GM23248 (cell line): ENCODE data around the gene NINJ1. TPM values are rescaled to one million over a fixed set of nuclear protein-coding genes. Genes with fewer than 3 reads are reported as not detected.

Source experiments
- DNase-seq: peaks from one replicate; pipeline ENCODE4 v3.0.0-alpha.2; 2015
- H2AFZ ChIP-seq: fragments of 200-600 bp; sonication (generic); 2 replicates; pipeline ENCODE4 v1.6.1; 2016; ENCODE audit warnings: antibody characterized with exemption
- H3F3A ChIP-seq: fragments of 200-600 bp; sonication (generic); 2 replicates; pipeline ENCODE4 v1.6.1; 2016; ENCODE audit warnings: mild to moderate bottlenecking, antibody characterized with exemption, mixed run types; ENCODE audit not compliant: insufficient read depth
- H3K27ac ChIP-seq: fragments of 200-600 bp; sonication (generic); 2 replicates; pipeline ENCODE4 v1.5.1; 2016; ENCODE audit warnings: mild to moderate bottlenecking
- H3K27me3 ChIP-seq: fragments of 200-600 bp; sonication (generic); replicated peaks from 2 replicates; pipeline ENCODE4 v1.6.1; 2016; ENCODE audit warnings: mild to moderate bottlenecking; ENCODE audit not compliant: insufficient read depth
- H3K36me3 ChIP-seq: fragments of 200-600 bp; sonication (generic); 2 replicates; pipeline ENCODE4 v1.6.1; 2016; ENCODE audit warnings: low read depth, mild to moderate bottlenecking
- H3K4me1 ChIP-seq: fragments of 200-600 bp; sonication (generic); 2 replicates; pipeline ENCODE4 v1.6.1; 2016; ENCODE audit warnings: mild to moderate bottlenecking; ENCODE audit not compliant: insufficient read depth
- H3K4me2 ChIP-seq: fragments of 200-600 bp; sonication (generic); one replicate; pipeline ENCODE4 v1.6.1; 2016; ENCODE audit warnings: mild to moderate bottlenecking; ENCODE audit not compliant: unreplicated experiment
- H3K4me3 ChIP-seq: fragments of 200-600 bp; sonication (generic); 2 replicates; pipeline ENCODE4 v1.5.1; 2016; ENCODE audit warnings: mild to moderate bottlenecking
- H3K79me2 ChIP-seq: fragments of 200-600 bp; sonication (generic); 2 replicates; pipeline ENCODE4 v1.6.1; 2016; ENCODE audit warnings: mild to moderate bottlenecking; ENCODE audit not compliant: insufficient read depth
- H3K9ac ChIP-seq: fragments of 200-600 bp; sonication (generic); 2 replicates; pipeline ENCODE4 v1.6.1; 2016; ENCODE audit warnings: mild to moderate bottlenecking
- H3K9me2 ChIP-seq: fragments of 200-600 bp; sonication (generic); 2 replicates; pipeline ENCODE4 v1.6.1; 2016; ENCODE audit warnings: mixed run types, mild to moderate bottlenecking, moderate library complexity; ENCODE audit not compliant: insufficient read depth
- H3K9me3 ChIP-seq: fragments of 200-600 bp; sonication (generic); one replicate; pipeline ENCODE4 v1.6.1; 2017; ENCODE audit warnings: low read depth
- H4K20me1 ChIP-seq: fragments of 200-600 bp; sonication (generic); 2 replicates; pipeline ENCODE4 v1.6.0; 2016; ENCODE audit not compliant: insufficient read depth
- EZH2 ChIP-seq: fragments of 200-600 bp; sonication (generic); IDR thresholded peaks from 2 replicates; pipeline ENCODE4 v1.6.1; 2018; ENCODE audit warnings: antibody characterized with exemption, mild to moderate bottlenecking; ENCODE audit not compliant: insufficient read depth, poor library complexity, severe bottlenecking
- EZH2phosphoT487 ChIP-seq: fragments of 200-600 bp; sonication (generic); IDR thresholded peaks from 2 replicates; pipeline ENCODE4 v1.6.1; 2018; ENCODE audit warnings: antibody characterized with exemption, moderate library complexity, mild to moderate bottlenecking, low read depth; ENCODE audit not compliant: insufficient read depth
- WGBS, 2 experiments: methylation state at CpG; one replicate each; pipeline ENCODE4 v1.1.6; 2015 to 2017; ENCODE audit warnings: low lambda C conversion rate in 2 of 2, low coverage in 1 of 2; ENCODE audit errors: missing lambda C conversion rate in 2 of 2; 5-methylcytosine and 5-hydroxymethylcytosine counted together
- in situ Hi-C: fragments of 300-500 bp; cut with MboI; formaldehyde crosslinking; loops from 2 replicates; pipeline ENCODE4 v1.15.0; 2020
- polyA plus RNA-seq: library from polyadenylated mRNA; unstranded; fragments of >200 nt; fragmentation: Nextera tagmentation; extraction: Ambion mirVana; gene quantifications from 2 replicates; pipeline ENCODE4 v1.2.1, GENCODE V29; 2016
- total RNA-seq: library from RNA; depleted of rRNA; stranded (reverse); fragments of >200 nt; shearing (Covaris generic); gene quantifications from 2 replicates; pipeline ENCODE4 v1.2.3, GENCODE V29; 2014

Gene NINJ1
- total and polyA plus RNA-seq, 2 experiments from 2014 or later = 24.9 to 44.2 TPM

DNA sequence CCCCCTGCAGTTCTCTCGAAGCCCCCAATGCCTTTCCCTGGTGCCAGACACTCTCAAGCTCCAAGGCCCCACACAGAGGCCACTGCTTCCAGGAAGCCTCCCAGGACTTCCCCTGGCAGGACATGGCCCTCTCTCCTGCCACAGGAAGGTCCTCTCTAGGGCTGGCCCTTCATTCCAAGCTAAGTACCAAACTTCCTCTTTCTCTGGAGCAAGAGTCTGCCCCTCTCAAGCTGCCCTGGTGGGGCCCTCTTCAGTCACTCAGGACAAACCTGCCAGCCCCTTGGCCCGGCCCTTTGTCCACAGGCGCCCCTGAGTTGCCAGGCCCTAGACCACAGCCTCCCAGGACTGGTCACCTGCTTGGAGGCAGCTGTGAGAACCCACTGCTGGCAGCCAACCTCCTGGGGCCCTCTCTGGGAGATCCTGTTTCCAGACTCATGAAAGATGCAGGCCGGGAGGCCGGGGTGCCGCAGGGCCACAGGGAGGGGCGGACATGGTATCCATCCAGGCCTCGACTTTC is 6.6 kb downstream of the NINJ1 start:
- Histone ChIP-seq H3K9ac (no peak overlapping the region), H3K9me2 (no peaks in the 10 kb centered on the region), H3K9me3 (no peaks in the 10 kb centered on the region), H3K27ac (no peak overlapping the region), H3K27me3 (no peaks in the 10 kb centered on the region), H2AFZ (no peak overlapping the region), H3K4me2 (no peak overlapping the region), H3K4me1 (peaks cover 4% of the 10 kb centered on the region), H3F3A (no peaks in the 10 kb centered on the region), H3K36me3 (no peaks in the 10 kb centered on the region), H3K4me3 (no peak overlapping the region), H4K20me1 (no peaks in the 10 kb centered on the region), H3K79me2 (0 out of 2 replicates have a peak, but pooled peaks cover 9% of the 10 kb centered on the region)
- TF ChIP-seq EZH2phosphoT487 = no peak
- TF ChIP-seq EZH2 = no peak
- no peak for DNase-seq
- WGBS, 2 experiments = 69 to 77% methylated on average over 8 of the region's 8 CpGs
- in situ Hi-C loops = no loop called here

DNA sequence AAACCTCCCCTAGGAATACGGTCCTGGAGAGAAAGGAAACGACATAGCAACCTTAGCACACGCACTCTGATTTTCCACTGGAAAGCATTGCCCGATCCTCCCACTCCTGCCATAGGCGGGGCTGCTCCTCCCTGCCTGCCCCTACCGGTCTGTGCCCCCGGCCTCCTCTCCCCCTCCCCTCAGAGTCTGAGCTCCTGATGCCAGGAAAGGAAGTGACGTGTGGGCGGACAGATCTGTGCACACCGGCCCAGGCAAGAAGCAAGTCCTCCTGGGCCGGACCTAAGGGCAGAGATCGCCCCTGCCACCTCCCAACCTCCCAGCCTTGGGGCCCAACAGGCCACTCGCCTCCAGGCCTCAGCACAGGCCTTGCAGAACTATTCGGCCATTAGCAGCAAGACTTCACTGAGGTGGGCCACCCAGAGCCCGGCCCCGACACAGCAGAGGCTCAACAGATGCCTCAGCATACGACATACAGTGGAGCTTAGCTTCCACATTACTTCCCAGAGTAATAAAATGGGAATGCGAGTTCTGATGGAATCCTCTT is 7.2 kb downstream of the NINJ1 start:
- Histone ChIP-seq H3K4me2 (no peak overlapping the region), H2AFZ (no peak overlapping the region), H3K4me3 (no peak overlapping the region), H3F3A (no peaks in the 10 kb centered on the region), H3K9ac (no peak overlapping the region), H3K9me2 (no peaks in the 10 kb centered on the region), H3K79me2 (0 out of 2 replicates have a peak, but pooled peaks cover 6% of the 10 kb centered on the region), H3K4me1 (no peaks in the 10 kb centered on the region), H3K9me3 (no peaks in the 10 kb centered on the region), H3K36me3 (no peaks in the 10 kb centered on the region), H3K27ac (no peak overlapping the region), H4K20me1 (no peaks in the 10 kb centered on the region), H3K27me3 (no peaks in the 10 kb centered on the region)
- TF ChIP-seq EZH2 (no peak), EZH2phosphoT487 (no peak)
- no peak for DNase-seq
- WGBS, 2 experiments = 80 to 84% methylated on average over 6 to 18 of the region's 18 CpGs
- in situ Hi-C loops = no loop called here

GRCh38 chr9:93126151-93126781 is 7.8 kb downstream of the NINJ1 start:
- Histone ChIP-seq H2AFZ (no peak overlapping the region), H3K9me2 (no peaks in the 10 kb centered on the region), H3K79me2 (no peaks in the 10 kb centered on the region), H4K20me1 (no peaks in the 10 kb centered on the region), H3K4me2 (no peak overlapping the region), H3K9me3 (no peaks in the 10 kb centered on the region), H3K27ac (no peak overlapping the region), H3F3A (no peaks in the 10 kb centered on the region), H3K36me3 (no peaks in the 10 kb centered on the region), H3K4me1 (no peaks in the 10 kb centered on the region), H3K4me3 (no peak overlapping the region), H3K9ac (no peak overlapping the region), H3K27me3 (no peaks in the 10 kb centered on the region)
- TF ChIP-seq EZH2phosphoT487 = no peak
- no peak for TF ChIP-seq EZH2
- no peak for DNase-seq
- in situ Hi-C loops = no loop called here
- 93% methylated on average over 17 to 23 of the region's 23 CpGs for WGBS, 2 experiments

GRCh38 chr9:93125331-93125894 is 8.6 kb downstream of the NINJ1 start:
- H3K36me3 ChIP-seq = no peaks in the 10 kb centered on the region
- H2AFZ ChIP-seq = no peak overlapping the region
- H3K4me2 ChIP-seq = no peak overlapping the region
- no peaks in the 10 kb centered on the region for H4K20me1 ChIP-seq
- 0 out of 2 replicates have a peak, but pooled peaks cover under 1% of the 10 kb centered on the region for H3K4me1 ChIP-seq
- in situ Hi-C loops = no loop called here
- no peak overlapping the region for H3K27ac ChIP-seq
- no peak for TF ChIP-seq EZH2
- no peak for TF ChIP-seq EZH2phosphoT487
- H3K9me2 ChIP-seq = no peaks in the 10 kb centered on the region
- H3F3A ChIP-seq = no peaks in the 10 kb centered on the region
- WGBS, 2 experiments = 93 to 94% methylated on average over 10 of the region's 10 CpGs
- no peaks in the 10 kb centered on the region for H3K79me2 ChIP-seq
- H3K9ac ChIP-seq = no peak overlapping the region
- DNase-seq = no peak
- no peaks in the 10 kb centered on the region for H3K9me3 ChIP-seq
- H3K27me3 ChIP-seq = no peaks in the 10 kb centered on the region
- no peak overlapping the region for H3K4me3 ChIP-seq
